GM21526 (cell line): ENCODE measurements around the gene CDC14B.
"Not testable (repeated sequence)": the region's sequence is repeated elsewhere in the genome, so short reads cannot be mapped to it uniquely, and the experiment has no call there.

Experiments
- ATAC-seq: cut with Tn5 transposase; IDR thresholded peaks from one replicate; pipeline ENCODE4 v1.9.1; 2021; ENCODE audit warnings: moderate library complexity; ENCODE audit not compliant: unreplicated experiment, low FRiP score

The CDC14B gene

GRCh38 chr9:96596601-96597111 is 23.0 kb downstream of the CDC14B start:
- no peak for ATAC-seq

GRCh38 chr9:96587338-96588315 is 32.0 kb downstream of the CDC14B start:
- no peak for ATAC-seq

GRCh38 chr9:96585426-96585825 is 34.2 kb downstream of the CDC14B start:
- no peak for ATAC-seq

- not testable (repeated sequence) for ATAC-seq
Observed at GRCh38 chr9:96582199-96582598, 37.4 kb downstream of the CDC14B start.

GRCh38 chr9:96581786-96582185 is 37.9 kb downstream of the CDC14B start:
- ATAC-seq: no peak

- ATAC-seq: no peak
Observed at GRCh38 chr9:96581301-96581700, 38.3 kb downstream of the CDC14B start.

- ATAC-seq: no peak
Observed at GRCh38 chr9:96574931-96575351, 44.7 kb downstream of the CDC14B start.

- ATAC-seq: no peak
Observed at GRCh38 chr9:96574455-96574854, 45.2 kb downstream of the CDC14B start.

- ATAC-seq: peak; percentile 35
Observed at GRCh38 chr9:96567203-96567700, 52.4 kb downstream of the CDC14B start.

GRCh38 chr9:96566498-96567202 is 53.0 kb downstream of the CDC14B start:
- ATAC-seq: peak; percentile 82

GRCh38 chr9:96565671-96566497 is 53.8 kb downstream of the CDC14B start:
- ATAC-seq: no peak

GRCh38 chr9:96564217-96564616 is 55.4 kb downstream of the CDC14B start:
- no peak for ATAC-seq

GRCh38 chr9:96559339-96559943 is 60.2 kb downstream of the CDC14B start:
- ATAC-seq: no peak

- no peak for ATAC-seq
Observed at GRCh38 chr9:96557921-96558320, 61.7 kb downstream of the CDC14B start.

- no peak for ATAC-seq
Observed at GRCh38 chr9:96556701-96557461, 62.8 kb downstream of the CDC14B start.

GRCh38 chr9:96555567-96556386 is 63.9 kb downstream of the CDC14B start:
- no peak for ATAC-seq

- no peak for ATAC-seq
Observed at GRCh38 chr9:96554801-96555566, 64.7 kb downstream of the CDC14B start.

GRCh38 chr9:96554326-96554725 is 65.3 kb downstream of the CDC14B start:
- ATAC-seq: no peak
